ENCODE results near the gene HNRNPL.

GRCh38 chr19:38788478-38789243 lies 61.1 kb downstream of the HNRNPL start, which contains the start of gene LGALS7B:
- no peak for TF ChIP-seq CTCF (conservative IDR thresholded peaks at IDR 0.05 in 1 of 2, IDR thresholded peaks at IDR 0.05 in 1 of 2; ENCODE audit: extremely low read depth in 1 of 2, insufficient read depth in 1 of 2, low read depth in 1 of 2, low read length in 2 of 2)
- TF ChIP-seq EZH2 (IDR thresholded peaks at IDR 0.05; ENCODE audit: borderline replicate concordance, low read length), result no peak

Data from mammary epithelial cell (primary cell).